H1 (cell line): ENCODE measurements around the gene SBF2. TPM values are rescaled to one million over a fixed set of nuclear protein-coding genes. Genes with fewer than 3 reads are reported as not detected.
A peak's percentile ranks its signal among the peaks of the same experiment; 100 is the strongest.

Experiments
- CTCF ChIA-PET: fragments of 300-600 bp; sonication (Branson Sonifier 250); formaldehyde crosslinking; loops from one replicate; lab custom pipeline; 2021; ENCODE audit not compliant: partially characterized antibody; lab: Charles Lee
- POLR2A ChIA-PET: fragments of 300-600 bp; sonication (Branson Sonifier 250); formaldehyde crosslinking; loops from one replicate; lab custom pipeline; 2021; ENCODE audit warnings: inconsistent platforms; ENCODE audit not compliant: partially characterized antibody; lab: Charles Lee
- DNase-seq, 2 experiments: peaks; one replicate each; pipeline versions ENCODE4 v3.0.0 to v3.0.0-alpha.2; 2010 to 2022; ENCODE audit warnings: low spot score in 2 of 2, low read depth in 1 of 2, mixed read lengths in 1 of 2
- FAIRE-seq: peaks from 2 replicates; lab custom pipeline; 2011; peaks lifted over from hg19 to GRCh38; lab: Jason Lieb, UNC
- H2AFZ ChIP-seq: 2 replicates; pipeline ENCODE4 v1.8.1; 2012; ENCODE audit warnings: low read length, inconsistent platforms
- H2AK5ac ChIP-seq: 2 replicates; pipeline ENCODE4 v1.6.1; 2013; ENCODE audit warnings: low read depth, low read length
- H2BK120ac ChIP-seq: replicated peaks from 2 replicates; pipeline ENCODE3; 2013; ENCODE audit warnings: low read depth, low read length, inconsistent platforms
- H2BK12ac ChIP-seq: 2 replicates; pipeline ENCODE4 v1.6.1; 2013; ENCODE audit warnings: low read depth, low read length
- H2BK15ac ChIP-seq: 2 replicates; pipeline ENCODE4 v1.6.1; 2013; ENCODE audit warnings: low read length
- H2BK20ac ChIP-seq: 2 replicates; pipeline ENCODE4 v1.6.1; 2013; ENCODE audit warnings: low read length
- H2BK5ac ChIP-seq: 2 replicates; pipeline ENCODE4 v1.6.1; 2013; ENCODE audit warnings: low read depth, low read length
- H3K14ac ChIP-seq: 2 replicates; pipeline ENCODE4 v1.6.1; 2013; ENCODE audit warnings: inconsistent platforms; ENCODE audit not compliant: insufficient read length
- H3K18ac ChIP-seq: 2 replicates; pipeline ENCODE4 v1.6.1; 2013; ENCODE audit warnings: low read length; ENCODE audit errors: extremely low read depth
- H3K23ac ChIP-seq: 2 replicates; pipeline ENCODE4 v1.6.1; 2013; ENCODE audit warnings: inconsistent platforms; ENCODE audit not compliant: insufficient read length
- H3K23me2 ChIP-seq: 2 replicates; pipeline ENCODE4 v1.6.1; 2013; ENCODE audit warnings: low read depth, low read length
- H3K27ac ChIP-seq: 2 replicates; pipeline ENCODE4 v1.6.1; 2011; ENCODE audit warnings: low read depth, low read length, inconsistent platforms
- H3K27me3 ChIP-seq, 4 experiments: replicated peaks in 1 of 4; 1 replicate in 1 of 4; 2 replicates in 3 of 4; pipeline versions ENCODE4 v1.6.1 to v1.8.1; 2011 to 2013; ENCODE audit warnings: low read length in 3 of 4, mild to moderate bottlenecking in 3 of 4, inconsistent platforms in 2 of 4, mixed read lengths in 2 of 4, moderate library complexity in 1 of 4; ENCODE audit not compliant: control insufficient read depth in 3 of 4, insufficient read depth in 3 of 4; ENCODE audit errors: extremely low read depth in 1 of 4
- H3K36me3 ChIP-seq, 4 experiments: 2 replicates each; pipeline versions ENCODE4 v1.6.1 to v1.8.1; 2011 to 2013; ENCODE audit warnings: mild to moderate bottlenecking in 4 of 4, low read length in 3 of 4, moderate library complexity in 2 of 4, control low read depth in 1 of 4, inconsistent platforms in 1 of 4; ENCODE audit not compliant: insufficient read depth in 4 of 4, control insufficient read depth in 2 of 4
- H3K4ac ChIP-seq: replicated peaks from 2 replicates; pipeline ENCODE3; 2013; ENCODE audit warnings: low read length, low read depth, mixed read lengths, inconsistent platforms; ENCODE audit not compliant: insufficient read length
- H3K4me1 ChIP-seq, 4 experiments: replicated peaks in 1 of 4; 1 replicate in 1 of 4; 2 replicates in 3 of 4; pipeline versions ENCODE4 v1.6.1 to v1.8.1; 2011 to 2013; ENCODE audit warnings: low read length in 3 of 4, inconsistent platforms in 2 of 4, mixed read lengths in 1 of 4; ENCODE audit not compliant: insufficient read depth in 4 of 4, control insufficient read depth in 3 of 4
- H3K4me2 ChIP-seq, 2 experiments: 2 replicates each; pipeline versions ENCODE4 v1.6.1 to v1.8.1; 2011 to 2013; ENCODE audit warnings: low read depth in 2 of 2, low read length in 2 of 2, control low read depth in 1 of 2, inconsistent platforms in 1 of 2, mild to moderate bottlenecking in 1 of 2; ENCODE audit not compliant: insufficient read depth in 1 of 2
- H3K4me3 ChIP-seq, 4 experiments: fragments of 200-600, 300-600 bp in 1 of 4; sonication (generic), shearing (Covaris generic), sonication (Bioruptor Twin) in 1 of 4; 2 replicates each; pipeline versions ENCODE4 v1.5.1 to v1.8.1; 2011 to 2016; ENCODE audit warnings: low read length in 4 of 4, low read depth in 3 of 4, control low read depth in 2 of 4, inconsistent platforms in 2 of 4, mild to moderate bottlenecking in 2 of 4, mixed read lengths in 1 of 4, moderate library complexity in 1 of 4; ENCODE audit not compliant: insufficient read depth in 2 of 4; ENCODE audit errors: extremely low read depth in 1 of 4
- H3K56ac ChIP-seq: replicated peaks from 2 replicates; pipeline ENCODE3; 2013; ENCODE audit warnings: low read depth, mild to moderate bottlenecking, mixed read lengths, low read length, inconsistent platforms; ENCODE audit not compliant: insufficient read length
- H3K79me1 ChIP-seq: 2 replicates; pipeline ENCODE4 v1.6.1; 2013; ENCODE audit warnings: low read depth, low read length, control low read depth
- H3K79me2 ChIP-seq, 2 experiments: 2 replicates each; pipeline versions ENCODE4 v1.6.1 to v1.8.1; 2012 to 2013; ENCODE audit warnings: low read length in 2 of 2, mild to moderate bottlenecking in 2 of 2, inconsistent platforms in 1 of 2; ENCODE audit not compliant: insufficient read depth in 2 of 2, control insufficient read depth in 1 of 2
- H3K9ac ChIP-seq, 4 experiments: replicated peaks in 1 of 4; 1 replicate in 1 of 4; 2 replicates in 3 of 4; pipeline versions ENCODE4 v1.6.1 to v1.8.1; 2011 to 2013; ENCODE audit warnings: low read depth in 3 of 4, low read length in 3 of 4, control low read depth in 2 of 4, mild to moderate bottlenecking in 2 of 4, moderate library complexity in 2 of 4, inconsistent platforms in 1 of 4; ENCODE audit errors: extremely low read depth in 1 of 4
- H3K9me3 ChIP-seq, 2 experiments: 2 replicates each; pipeline versions ENCODE4 v1.6.1 to v1.8.1; 2012 to 2013; ENCODE audit warnings: mild to moderate bottlenecking in 2 of 2, moderate library complexity in 2 of 2, control low read depth in 1 of 2, inconsistent platforms in 1 of 2, low read depth in 1 of 2, low read length in 1 of 2, mixed read lengths in 1 of 2; ENCODE audit not compliant: insufficient read depth in 2 of 2
- H4K20me1 ChIP-seq, 2 experiments: replicated peaks in 1 of 2; 2 replicates each; pipeline versions ENCODE3 to v1.8.1; 2011 to 2013; ENCODE audit warnings: inconsistent platforms in 2 of 2, low read length in 2 of 2, mild to moderate bottlenecking in 1 of 2; ENCODE audit not compliant: insufficient read depth in 2 of 2, control insufficient read depth in 1 of 2
- H4K5ac ChIP-seq: 2 replicates; pipeline ENCODE4 v1.6.1; 2013; ENCODE audit warnings: low read length, low read depth, mixed read lengths, inconsistent platforms; ENCODE audit not compliant: insufficient read length
- H4K8ac ChIP-seq: 2 replicates; pipeline ENCODE4 v1.8.0; 2013; ENCODE audit warnings: mild to moderate bottlenecking, moderate library complexity, low read length, inconsistent platforms; ENCODE audit not compliant: insufficient read depth; ENCODE audit errors: extremely low read depth
- H4K91ac ChIP-seq: replicated peaks from 2 replicates; pipeline ENCODE3; 2013; ENCODE audit warnings: low read length, mixed read lengths, inconsistent platforms; ENCODE audit not compliant: insufficient read length
- SIX5 ChIP-seq: IDR thresholded peaks from 2 replicates; pipeline ENCODE4 v1.6.1; 2011; ENCODE audit warnings: mild to moderate bottlenecking, low read depth, low read length
- SP1 ChIP-seq: IDR thresholded peaks from 2 replicates; pipeline ENCODE4 v1.6.1; 2011; ENCODE audit warnings: low read depth, low read length
- TAF1 ChIP-seq: IDR thresholded peaks from 2 replicates; pipeline ENCODE4 v1.6.1; 2011; ENCODE audit warnings: mild to moderate bottlenecking, low read depth, low read length
- TAF7 ChIP-seq: optimal IDR thresholded peaks from 2 replicates; pipeline ENCODE3; 2011; ENCODE audit warnings: low read depth, mild to moderate bottlenecking, inconsistent platforms, low read length, moderate library complexity, borderline replicate concordance
- TBP ChIP-seq: IDR thresholded peaks from 2 replicates; pipeline ENCODE4 v1.6.1; 2011; ENCODE audit warnings: low read depth, low read length, improper control_type of control experiment
- USF2 ChIP-seq: IDR thresholded peaks from 2 replicates; pipeline ENCODE4 v1.6.1; 2011; ENCODE audit warnings: low read length, improper control_type of control experiment
- ZNF274 ChIP-seq: IDR thresholded peaks from 2 replicates; pipeline ENCODE4 v1.7.0; 2012; ENCODE audit warnings: low read length, borderline replicate concordance; ENCODE audit errors: extremely low read depth
- WGBS, 2 experiments: shearing (Covaris generic) in 1 of 2; methylation state at CpG; one replicate each; pipeline versions ENCODE4 v1.1.6 to v1.1.7; 2013 to 2015; ENCODE audit warnings: low lambda C conversion rate in 2 of 2, mixed read lengths in 2 of 2, inconsistent platforms in 1 of 2, low coverage in 1 of 2, missing lambda C conversion rate in 1 of 2; ENCODE audit not compliant: insufficient replicate concordance in 2 of 2, insufficient coverage in 1 of 2, insufficient read length in 1 of 2; ENCODE audit errors: extremely low coverage in 1 of 2, missing lambda C conversion rate in 1 of 2; 5-methylcytosine and 5-hydroxymethylcytosine counted together
- polyA plus RNA-seq, 7 experiments: library from polyadenylated mRNA; depleted of rRNA in 3 of 7; stranded (reverse) in 5 of 7; unstranded in 2 of 7; fragments of >200 nt in 5 of 7; fragments of 200-250 nt in 2 of 7; gene quantifications; 1 replicate in 5 of 7; 2 replicates in 1 of 7; 4 replicates in 1 of 7; pipeline versions ENCODE4 v1.2.1 to v1.2.3, GENCODE V29; 2011 to 2013; ENCODE audit warnings: missing spikeins in 2 of 7, mixed read lengths in 2 of 7
- total RNA-seq: library from RNA; stranded (reverse); fragmentation: NEBNext Ultra II Directional; extraction: Animal tissue kit (Norgen Biotek cat#: 25700); gene quantifications from 2 replicates; pipeline ENCODE4 v1.2.1, GENCODE V29; 2021

SBF2 gene
- total and polyA plus RNA-seq, 2 of the 8 experiments (the other 6 are each of a cell fraction or from before 2014, with no cell fraction given) = 36.7 to 50.5 TPM

DNA sequence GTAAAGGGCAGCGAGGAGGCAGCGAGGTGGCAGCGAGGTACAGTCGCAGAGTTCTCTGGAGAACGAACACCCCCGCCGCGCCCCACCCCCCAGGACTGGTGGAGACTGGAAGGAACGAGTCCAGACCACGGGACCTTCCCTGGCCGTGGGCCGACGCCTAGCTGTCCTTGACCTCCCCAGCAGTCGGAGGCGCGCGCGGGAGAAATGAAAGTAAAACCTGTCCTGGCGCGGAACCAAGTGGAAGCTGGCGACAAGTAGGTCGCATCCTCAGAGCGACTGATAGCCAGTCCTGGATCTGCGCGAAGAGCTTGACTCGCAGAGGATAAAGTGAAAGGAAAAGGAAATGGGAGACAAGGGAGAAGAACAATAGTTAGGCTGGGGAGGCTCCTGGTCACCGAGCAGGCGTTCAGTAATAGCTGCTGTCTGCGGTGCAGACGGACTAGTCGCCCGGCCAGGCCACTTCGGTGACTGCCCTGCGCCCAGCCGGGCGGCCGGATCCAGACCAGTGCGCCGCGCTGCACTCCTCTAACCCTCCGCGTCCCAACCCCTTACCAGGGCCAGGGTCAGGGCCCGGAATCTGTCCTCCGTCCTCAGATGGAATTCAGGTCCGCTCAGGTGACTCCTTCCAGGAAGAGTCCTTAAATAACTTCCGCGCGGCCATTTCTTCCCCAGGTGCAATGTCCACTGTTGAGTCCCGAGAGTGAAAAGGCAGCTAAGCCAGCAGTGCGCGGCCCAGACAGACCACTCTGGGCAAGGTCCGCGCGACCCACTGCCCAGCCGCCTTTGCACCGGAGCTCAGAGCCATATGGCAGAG, 8.9 kb upstream of the SBF2 start:
- Histone ChIP-seq H3K4me2 (peak overlapping the region; percentile 87 to 100), H3K4me3 (peak overlapping the region; percentile 70 to 92 (median 88)), H3K14ac (no peak overlapping the region), H3K36me3 (peaks cover 0 to 17% (median 8%) of the 10 kb centered on the region in 4 experiments; a peak in 3 of 8 replicates), H2AFZ (peak overlapping the region; percentile 11), H3K23me2 (peaks cover 37% of the 10 kb centered on the region), H3K9ac (peak overlapping the region; percentile 45 to 68 (median 62)), H3K4me1 (peaks cover 0 to 9% (median 3%) of the 10 kb centered on the region in 4 experiments; a peak in 4 of 7 replicates), H2BK20ac (peak overlapping the region; percentile 93; the same call in 1 of the 2 replicates), H3K27me3 (peaks cover 0 to 53% (median 18%) of the 10 kb centered on the region in 4 experiments; a peak in 5 of 7 replicates), H2AK5ac (0 out of 2 replicates have a peak overlapping the region, but pooled peaks have one; percentile 10), H3K18ac (peak overlapping the region; percentile 75), H2BK15ac (peak overlapping the region; percentile 88; the same call in 1 of the 2 replicates), H3K27ac (no peak overlapping the region), H4K5ac (no peak overlapping the region), H3K79me1 (no peaks in the 10 kb centered on the region), H3K56ac (peak overlapping the region; percentile 67), H2BK5ac (peak overlapping the region; percentile 54; the same call in 1 of the 2 replicates), H2BK12ac (peak overlapping the region; percentile 51), H4K91ac (peak overlapping the region; percentile 86), H4K20me1 (peaks cover 6 to 9% of the 10 kb centered on the region in 2 experiments), H2BK120ac (peak overlapping the region; percentile 69), H3K9me3 (no peaks in the 10 kb centered on the region), H4K8ac (peak overlapping the region; percentile 95), H3K79me2 (peaks cover 0 to 31% of the 10 kb centered on the region in 2 experiments; a peak in 3 of 4 replicates), H3K23ac (no peak overlapping the region), H3K4ac (no peak overlapping the region)
- FAIRE-seq = no peak
- peak in 1 of 2 experiments; percentile 74 for DNase-seq
- whole genome bisulfite sequencing, 2 experiments = 1% methylated on average over 52 of the region's 56 CpGs; no CpG with 5 or more reads in 1 of the 2 experiments
- POLR2A ChIA-PET = interaction anchor here (0.6 to 10.6 kb wide), 19 partner anchors 10 to 1377 kb away, joined by 3 to 156 read pairs (median 5); partner anchors contain the start of gene SBF2
- CTCF ChIA-PET = interaction anchor here (0.6 to 10.0 kb wide), 23 partner anchors 7 to 1417 kb away, joined by 3 to 97 read pairs (median 6); no protein-coding TSS in a partner anchor
- no peak for TF ChIP-seq ZNF274
- TF ChIP-seq SIX5 = no peak
- no peak for TF ChIP-seq TAF7
- TF ChIP-seq SP1 = no peak
- peak; percentile 58 for TF ChIP-seq TAF1
- TF ChIP-seq TBP = peak; percentile 3; the same call in 1 of the 2 replicates
- TF ChIP-seq USF2 = no peak
